Endothelial cell of umbilical vein (primary cell): ENCODE data around the gene FILIP1L. TPM values are rescaled to one million over a fixed set of nuclear protein-coding genes. Genes with fewer than 3 reads are reported as not detected.

ENCODE experiments used
- Bru-seq: library from RNA; stranded (reverse); fragments of 400-500 nt; gene quantifications from one replicate; lab custom pipeline; 2021; lab: Mats Ljungman, UMichigan
- BruChase-seq, 2 experiments: library from RNA; stranded (reverse); fragments of 400-500 nt; gene quantifications; one replicate each; lab custom pipeline; 2021; lab: Mats Ljungman, UMichigan
- BruUV-seq: library from RNA; stranded (reverse); fragments of 400-500 nt; replicated peaks from 2 replicates; lab custom pipeline; 2021; lab: Mats Ljungman, UMichigan
- CTCF ChIA-PET: fragments of 300-600, 350-600 bp; sonication (Branson Sonifier 250); formaldehyde crosslinking; loops from one replicate; lab custom pipeline; 2021; ENCODE audit warnings: antibody characterized with exemption, inconsistent platforms; lab: Charles Lee
- POLR2A ChIA-PET: fragments of 300-600, 350-600 bp; sonication (Branson Sonifier 250); formaldehyde crosslinking; loops from one replicate; lab custom pipeline; 2021; ENCODE audit warnings: antibody characterized with exemption, inconsistent platforms; lab: Charles Lee
- DNase-seq: peaks from one replicate; pipeline ENCODE4 v3.0.0-alpha.2; 2011; ENCODE audit warnings: low read depth, low spot score
- FAIRE-seq: peaks from 2 replicates; lab custom pipeline; 2011; peaks lifted over from hg19 to GRCh38; lab: Jason Lieb, UNC
- H2AFZ ChIP-seq: 2 replicates; pipeline ENCODE4 v1.6.0; 2012; ENCODE audit warnings: low read depth, low read length, control low read depth, inconsistent platforms
- H3K27ac ChIP-seq: 2 replicates; pipeline ENCODE4 v1.5.1; 2011; ENCODE audit warnings: low read depth, mild to moderate bottlenecking, control low read depth, low read length, moderate library complexity; ENCODE audit not compliant: insufficient read depth
- H3K27me3 ChIP-seq, 2 experiments: 2 replicates each; pipeline versions ENCODE4 v1.6.0 to v1.6.1; 2011; ENCODE audit warnings: low read length in 2 of 2, mixed read lengths in 1 of 2; ENCODE audit not compliant: control insufficient read depth in 2 of 2, insufficient read depth in 2 of 2
- H3K36me3 ChIP-seq, 2 experiments: 2 replicates in 1 of 2; 3 replicates in 1 of 2; pipeline ENCODE4 v1.5.1; 2011; ENCODE audit warnings: low read length in 2 of 2, mild to moderate bottlenecking in 1 of 2, moderate library complexity in 1 of 2; ENCODE audit not compliant: control insufficient read depth in 2 of 2, insufficient read depth in 2 of 2; ENCODE audit errors: extremely low read depth in 1 of 2
- H3K4me1 ChIP-seq: 3 replicates; pipeline ENCODE4 v1.5.1; 2011; ENCODE audit warnings: mild to moderate bottlenecking, low read length; ENCODE audit not compliant: control insufficient read depth, insufficient read depth; ENCODE audit errors: extremely low read depth
- H3K4me2 ChIP-seq: 2 replicates; pipeline ENCODE4 v1.6.1; 2011; ENCODE audit warnings: low read length, control low read depth, mixed read lengths; ENCODE audit not compliant: insufficient read depth
- H3K4me3 ChIP-seq, 3 experiments: fragments of 200-600 bp in 1 of 3; sonication (generic), shearing (Covaris generic) in 1 of 3; replicated peaks in 1 of 3; 2 replicates each; pipeline ENCODE4 v1.5.1; 2011 to 2016; ENCODE audit warnings: control low read depth in 3 of 3, low read length in 3 of 3, mild to moderate bottlenecking in 2 of 3, inconsistent platforms in 1 of 3, low read depth in 1 of 3, moderate library complexity in 1 of 3; ENCODE audit not compliant: insufficient read depth in 1 of 3
- H3K79me2 ChIP-seq: 2 replicates; pipeline ENCODE4 v1.6.0; 2012; ENCODE audit warnings: low read length, inconsistent platforms; ENCODE audit not compliant: control insufficient read depth, insufficient read depth
- H3K9ac ChIP-seq: replicated peaks from 2 replicates; pipeline ENCODE3; 2011; ENCODE audit warnings: low read length, control low read depth; ENCODE audit not compliant: insufficient read depth; ENCODE audit errors: extremely low read depth
- H3K9me1 ChIP-seq: replicated peaks from 3 replicates; pipeline ENCODE4 v1.6.0; 2011; ENCODE audit warnings: mild to moderate bottlenecking, low read length; ENCODE audit not compliant: control insufficient read depth, insufficient read depth; ENCODE audit errors: extremely low read depth
- H3K9me3 ChIP-seq: replicated peaks from 2 replicates; pipeline ENCODE4 v1.5.1; 2012; ENCODE audit warnings: low read length, inconsistent platforms; ENCODE audit not compliant: control insufficient read depth, insufficient read depth
- H4K20me1 ChIP-seq: replicated peaks from 2 replicates; pipeline ENCODE3; 2011; ENCODE audit warnings: mild to moderate bottlenecking, low read length; ENCODE audit not compliant: control insufficient read depth, insufficient read depth; ENCODE audit errors: extremely low read depth
- EZH2 ChIP-seq: IDR thresholded peaks from 2 replicates; pipeline ENCODE4 v1.6.1; 2012; ENCODE audit warnings: borderline replicate concordance, low read depth, mild to moderate bottlenecking, moderate library complexity, low read length, inconsistent platforms; ENCODE audit not compliant: severe bottlenecking
- FOS ChIP-seq: IDR thresholded peaks from 2 replicates; pipeline ENCODE4 v1.6.1; 2011; ENCODE audit warnings: mild to moderate bottlenecking, low read length, moderate library complexity, borderline replicate concordance; ENCODE audit not compliant: insufficient read depth
- GATA2 ChIP-seq: IDR thresholded peaks from 2 replicates; pipeline ENCODE4 v1.7.0; 2011; ENCODE audit warnings: low read depth, mild to moderate bottlenecking, moderate library complexity, mixed read lengths, low read length; ENCODE audit not compliant: insufficient read length, insufficient read depth
- JUN ChIP-seq: IDR thresholded peaks from 2 replicates; pipeline ENCODE4 v1.6.1; 2011; ENCODE audit warnings: borderline replicate concordance, low read depth; ENCODE audit not compliant: insufficient read length, insufficient read depth
- MYC ChIP-seq: IDR thresholded peaks from one replicate; pipeline ENCODE4 v1.6.1; 2011; ENCODE audit warnings: mild to moderate bottlenecking, low read depth, low read length
- POLR2A ChIP-seq: IDR thresholded peaks from 2 replicates; pipeline ENCODE4 v1.6.1; 2012; ENCODE audit warnings: low read depth, mild to moderate bottlenecking, control low read depth, low read length
- POLR2AphosphoS5 ChIP-seq: IDR thresholded peaks from 2 replicates; pipeline ENCODE4 v1.6.1; 2012; ENCODE audit warnings: low read depth, mild to moderate bottlenecking, control low read depth, low read length, moderate library complexity; ENCODE audit not compliant: insufficient read depth
- dilution Hi-C: fragments of 300-500 bp; cut with MboI; formaldehyde crosslinking; loops from one replicate; pipeline ENCODE4 v1.15.0; 2019; ENCODE audit warnings: low sequenced_read_pairs; ENCODE audit not compliant: extremely low pct_ligation_motif_present
- intact Hi-C: fragments of 100-400 bp; cut with micrococcal nuclease; formaldehyde crosslinking; loops from one replicate; pipeline ENCODE4 v1.10.0; 2022
- long read RNA-seq: library from polyadenylated mRNA; stranded (forward); transcript quantifications from one replicate; pipeline ENCODE4 v2.0.0, GENCODE V29; 2021
- polyA minus RNA-seq, 3 experiments: library from RNA; depleted of rRNA, polyadenylated mRNA; stranded (reverse); fragments of >200 nt; gene quantifications; 1 replicate in 1 of 3; 2 replicates in 2 of 3; pipeline ENCODE4 v1.2.3, GENCODE V29; 2011
- polyA plus RNA-seq, 4 experiments: library from polyadenylated mRNA; depleted of rRNA in 3 of 4; stranded (reverse) in 3 of 4; unstranded in 1 of 4; fragments of >200 nt; gene quantifications; 2 replicates each; pipeline versions ENCODE4 v1.2.1 to v1.2.3, GENCODE V29; 2011 to 2012; ENCODE audit warnings: missing spikeins in 1 of 4
- total RNA-seq: library from RNA; stranded (reverse); gene quantifications from 2 replicates; pipeline ENCODE4 v1.2.3, GENCODE V29; 2021
- TF ChIP-seq, protein P1 (sequence below), 2 donors: IDR thresholded peaks; 1 replicate in 1 of 2; 2 replicates in 1 of 2; pipeline ENCODE4 v1.5.1; 2011; ENCODE audit warnings: low read length in 2 of 2, mild to moderate bottlenecking in 2 of 2, moderate library complexity in 2 of 2, control low read depth in 1 of 2, inconsistent platforms in 1 of 2, low read depth in 1 of 2; ENCODE audit not compliant: insufficient read depth in 1 of 2; ENCODE audit errors: extremely low read depth in 1 of 2
- TF ChIP-seq, protein P2 (sequence below): IDR thresholded peaks from 2 replicates; pipeline ENCODE4 v1.6.1; 2011; ENCODE audit not compliant: insufficient read depth, insufficient read length

FILIP1L gene
- 29.2 and 29.9 TPM in 2 replicates for total RNA-seq
- polyA plus RNA-seq = 26.0 and 36.2 TPM in 2 replicates
- 35.9 and 37.4 TPM in 2 replicates for polyA plus RNA-seq (2011; cell fraction: cytosol; rRNA removed)
- 38.7 and 47.3 TPM in 2 replicates for polyA plus RNA-seq (2011; cell fraction: nucleus; rRNA removed)
- 15.9 and 17.7 TPM in 2 replicates for polyA plus RNA-seq (2012)
- 48.6 and 58.4 TPM in 2 replicates for polyA minus RNA-seq
- polyA minus RNA-seq (2011; cell fraction: cytosol; rRNA and poly(A)+ RNA removed) = not detected
- 49.7 and 60.6 TPM in 2 replicates for polyA minus RNA-seq (2011; cell fraction: nucleus; rRNA and poly(A)+ RNA removed)
- Bru-seq, nascent RNA = percentile 62 among the genes with signal in this experiment
- BruChase-seq, experiment 1, labeled RNA remaining after a 6-hour chase = percentile 34 among the genes with signal in this experiment
- BruChase-seq, experiment 2, labeled RNA remaining after a 2-hour chase = percentile 41 among the genes with signal in this experiment
- long read RNA-seq, transcript FILIP1L-203 (2 exons, 3,280 nt) = major isoform, 65 of 179 reads
- long read RNA-seq, partial matches to known transcripts = 9 of 179 reads
- long read RNA-seq, other reads (novel, unspliced or antisense) = 105 of 179 reads

DNA sequence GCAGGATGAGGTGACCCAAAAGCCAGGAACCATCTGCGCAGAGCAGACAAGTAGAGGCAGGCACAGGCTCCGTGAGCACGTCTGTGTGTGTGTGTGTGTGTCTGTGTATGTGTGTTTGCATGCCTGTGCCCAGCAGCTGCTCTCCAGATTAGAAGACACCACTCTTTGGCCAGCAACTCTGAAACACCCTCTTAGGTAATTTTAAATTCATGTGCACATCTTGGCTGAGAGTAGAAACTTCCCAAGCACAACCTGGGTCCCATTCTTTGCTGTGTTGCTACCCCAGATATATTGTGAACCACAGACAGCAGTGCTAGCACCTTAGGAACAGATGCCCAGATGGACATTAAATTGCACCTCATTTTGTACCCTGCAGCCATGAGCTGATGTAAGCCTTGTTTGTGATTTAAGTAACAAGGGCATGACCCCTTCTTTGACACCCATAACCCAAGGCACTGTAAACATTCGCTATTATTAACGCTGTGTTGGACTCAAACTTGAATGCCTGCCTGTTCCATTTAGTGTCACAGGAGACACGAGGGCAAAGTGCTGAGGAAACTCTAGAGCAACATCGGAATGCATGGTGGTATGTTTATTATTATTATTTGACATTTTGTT lies at the start of gene FILIP1L:
Gene FILIP1L, minus strand, starts transcription at position 89 of the 618 bp plus-strand sequence.
- Histone ChIP-seq H3K4me1 (no peaks in the 10 kb centered on the region), H3K79me2 (no peaks in the 10 kb centered on the region), H3K9me1 (no peaks in the 10 kb centered on the region), H2AFZ (no peak within 1 kb of the TSS), H3K27me3 (no peaks in the 10 kb centered on the region), H3K36me3 (no peaks in the 10 kb centered on the region), H3K9me3 (no peaks in the 10 kb centered on the region), H3K27ac (no peak within 1 kb of the TSS), H3K4me2 (no peak within 1 kb of the TSS), H3K9ac (no peak within 1 kb of the TSS), H4K20me1 (no peaks in the 10 kb centered on the region), H3K4me3 (no peak within 1 kb of the TSS)
- no peak for TF ChIP-seq JUN
- no peak for TF ChIP-seq MYC
- no peak for TF ChIP-seq FOS
- no peak for TF ChIP-seq POLR2A
- TF ChIP-seq, protein P1, sequence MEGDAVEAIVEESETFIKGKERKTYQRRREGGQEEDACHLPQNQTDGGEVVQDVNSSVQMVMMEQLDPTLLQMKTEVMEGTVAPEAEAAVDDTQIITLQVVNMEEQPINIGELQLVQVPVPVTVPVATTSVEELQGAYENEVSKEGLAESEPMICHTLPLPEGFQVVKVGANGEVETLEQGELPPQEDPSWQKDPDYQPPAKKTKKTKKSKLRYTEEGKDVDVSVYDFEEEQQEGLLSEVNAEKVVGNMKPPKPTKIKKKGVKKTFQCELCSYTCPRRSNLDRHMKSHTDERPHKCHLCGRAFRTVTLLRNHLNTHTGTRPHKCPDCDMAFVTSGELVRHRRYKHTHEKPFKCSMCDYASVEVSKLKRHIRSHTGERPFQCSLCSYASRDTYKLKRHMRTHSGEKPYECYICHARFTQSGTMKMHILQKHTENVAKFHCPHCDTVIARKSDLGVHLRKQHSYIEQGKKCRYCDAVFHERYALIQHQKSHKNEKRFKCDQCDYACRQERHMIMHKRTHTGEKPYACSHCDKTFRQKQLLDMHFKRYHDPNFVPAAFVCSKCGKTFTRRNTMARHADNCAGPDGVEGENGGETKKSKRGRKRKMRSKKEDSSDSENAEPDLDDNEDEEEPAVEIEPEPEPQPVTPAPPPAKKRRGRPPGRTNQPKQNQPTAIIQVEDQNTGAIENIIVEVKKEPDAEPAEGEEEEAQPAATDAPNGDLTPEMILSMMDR (IDR thresholded peaks at IDR 0.05; ENCODE audit: extremely low read depth in 1 of 2, insufficient read depth in 1 of 2, low read depth in 1 of 2, low read length in 2 of 2) = no peak
- no peak for TF ChIP-seq POLR2AphosphoS5
- no peak for TF ChIP-seq GATA2
- TF ChIP-seq, protein P2, sequence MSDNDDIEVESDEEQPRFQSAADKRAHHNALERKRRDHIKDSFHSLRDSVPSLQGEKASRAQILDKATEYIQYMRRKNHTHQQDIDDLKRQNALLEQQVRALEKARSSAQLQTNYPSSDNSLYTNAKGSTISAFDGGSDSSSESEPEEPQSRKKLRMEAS = no peak
- no peak for TF ChIP-seq EZH2
- dilution Hi-C loops (no loop called here), intact Hi-C loops (no loop called here)
- BruUV-seq = no TSS peak
- CTCF ChIA-PET = interaction anchor here (0.7 to 1.2 kb wide), 3 partner anchors 12 to 283 kb away, joined by 3 to 4 read pairs (median 3); no protein-coding TSS in a partner anchor
- FAIRE-seq (no peak), DNase-seq (no peak)
- POLR2A ChIA-PET = no interaction called here
